GM18508 (cell line): ENCODE data around the gene NRP1.
"Not testable (repeated sequence)": the region's sequence is repeated elsewhere in the genome, so short reads cannot be mapped to it uniquely, and the experiment has no call there.

ENCODE experiments used
- ATAC-seq: cut with Tn5 transposase; IDR thresholded peaks from one replicate; pipeline ENCODE4 v1.9.1; 2021; ENCODE audit warnings: moderate number of reproducible peaks; ENCODE audit not compliant: insufficient read depth, unreplicated experiment

Gene NRP1

DNA sequence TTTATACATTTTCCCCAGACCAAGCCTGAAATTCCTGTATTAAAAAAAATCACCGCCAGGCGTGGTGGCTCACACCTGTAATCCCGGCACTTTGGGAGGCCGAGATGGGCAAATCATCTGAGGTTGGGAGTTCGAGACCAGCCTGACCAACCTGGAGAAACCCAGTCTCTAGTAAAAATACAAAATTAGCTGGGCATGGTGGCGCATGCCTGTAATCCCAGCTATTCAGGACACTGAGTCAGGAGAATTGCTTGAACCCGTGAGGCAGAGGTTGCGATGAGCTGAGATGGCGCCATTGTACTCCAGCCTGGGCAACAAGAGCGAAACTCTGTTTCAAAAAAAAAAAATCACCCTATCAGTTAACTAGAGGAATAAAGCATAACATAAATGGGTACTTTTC lies 195.8 kb downstream of the NRP1 start:
- ATAC-seq, result not testable (repeated sequence)

- ATAC-seq, result no peak
Observed at GRCh38 chr10:33137356-33138005, 197.0 kb downstream of the NRP1 start.

- no peak for ATAC-seq
Observed at GRCh38 chr10:33136781-33137180, 197.7 kb downstream of the NRP1 start.

- ATAC-seq, result peak; percentile 32
Observed at GRCh38 chr10:33136271-33136670, 198.2 kb downstream of the NRP1 start.

- ATAC-seq, result peak; percentile 69
Observed at GRCh38 chr10:33134011-33134751, 200.3 kb downstream of the NRP1 start.

DNA sequence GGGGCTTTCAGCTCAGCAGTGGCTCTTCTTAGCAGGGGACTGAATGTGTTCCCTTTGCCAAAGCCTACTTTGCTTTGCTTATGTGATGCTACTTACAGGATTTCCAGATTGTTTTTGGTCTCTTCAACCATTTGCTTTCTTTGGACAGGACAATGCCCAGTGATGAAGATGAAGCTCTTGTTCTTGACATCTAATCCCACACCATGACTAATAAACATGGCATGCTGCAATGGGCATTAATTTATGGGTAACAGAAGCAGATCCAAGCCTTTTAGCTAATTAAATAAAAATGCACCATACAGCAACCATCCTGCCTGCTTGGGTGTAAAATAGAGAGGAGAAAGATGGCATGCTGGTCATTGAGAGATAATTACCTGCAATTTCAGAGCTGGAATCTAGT lies 200.9 kb downstream of the NRP1 start:
- no peak for ATAC-seq

- no peak for ATAC-seq
Observed at GRCh38 chr10:33132626-33133025, 201.8 kb downstream of the NRP1 start.

- no peak for ATAC-seq
Observed at GRCh38 chr10:33129996-33130386, 204.5 kb downstream of the NRP1 start.

DNA sequence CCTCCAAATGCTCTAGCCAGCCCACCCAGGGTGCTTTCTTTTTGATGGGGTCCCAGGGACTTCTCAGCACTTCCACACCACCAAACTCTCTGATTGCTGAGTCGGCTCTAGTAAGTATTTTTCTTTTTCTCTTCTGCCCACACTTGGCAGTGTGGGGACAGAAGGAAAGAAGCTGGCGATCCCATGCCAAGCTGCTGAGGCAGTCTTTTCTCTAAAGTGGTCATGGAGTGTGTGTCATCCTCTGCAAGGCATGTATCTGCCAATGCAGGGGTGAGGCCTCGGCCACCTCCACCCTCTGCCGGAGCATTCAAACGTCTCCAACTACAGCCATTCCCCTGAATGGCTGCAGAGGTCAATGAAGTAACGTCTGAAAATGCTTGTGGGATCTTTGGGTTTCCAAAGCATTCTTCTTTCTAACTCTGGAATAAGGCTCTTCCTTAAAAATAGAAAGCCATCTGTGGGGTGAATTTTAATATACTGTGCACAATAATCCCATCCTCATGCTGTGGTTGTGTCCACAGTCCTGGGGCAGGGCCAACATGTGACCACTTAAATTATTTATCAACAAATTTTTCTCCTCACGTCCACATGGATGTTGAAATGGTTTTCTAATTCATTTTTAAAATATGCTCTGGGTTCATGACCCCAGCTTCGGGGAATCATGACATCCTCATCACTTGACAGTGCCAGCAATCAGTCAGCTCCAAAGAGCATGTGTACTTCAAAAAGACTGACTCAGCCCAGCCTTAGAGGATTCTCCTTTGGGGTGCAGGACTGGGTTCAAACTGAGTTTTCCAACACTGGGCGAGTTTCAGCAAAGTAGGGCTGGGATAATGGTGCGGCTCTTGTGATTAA lies 205.1 kb downstream of the NRP1 start:
- no peak for ATAC-seq

DNA sequence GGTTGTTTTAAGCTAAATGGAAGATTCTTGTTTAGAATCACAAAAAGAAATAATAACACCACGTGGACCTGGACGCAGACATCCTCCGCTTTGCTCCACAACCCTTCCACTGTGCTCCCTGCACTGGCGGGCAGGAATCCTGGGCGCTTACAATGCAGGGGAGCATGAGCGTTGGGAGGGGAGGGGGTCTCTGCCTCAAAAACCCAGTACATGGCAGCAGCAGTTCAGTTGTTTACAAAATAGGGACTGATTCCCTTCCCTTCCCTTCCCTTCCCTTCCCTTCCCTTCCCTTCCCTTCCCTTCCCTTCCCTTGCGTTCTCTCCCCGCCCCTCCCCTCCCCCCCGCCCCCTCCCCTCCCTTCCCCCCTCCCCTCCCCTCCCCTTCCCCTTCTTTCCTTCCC lies 206.8 kb downstream of the NRP1 start:
- no peak for ATAC-seq
